GM23338 (cell line): ENCODE results near the gene SPECC1L. TPM values are rescaled to one million over a fixed set of nuclear protein-coding genes. Genes with fewer than 3 reads are reported as not detected.

Source experiments
- ATAC-seq: fragments of 200-7000 bp; cut with Tn5 transposase; 3 replicates; pipeline ENCODE4 v1.9.1; 2020
- DNase-seq: peaks from one replicate; pipeline ENCODE4 v3.0.0-alpha.2; 2015; ENCODE audit warnings: low spot score
- H2AFZ ChIP-seq: fragments of 200-600 bp; sonication (generic); 2 replicates; pipeline ENCODE4 v1.8.0; 2016; ENCODE audit warnings: antibody characterized with exemption, mild to moderate bottlenecking, moderate library complexity
- H3F3A ChIP-seq: fragments of 200-600 bp; sonication (generic); replicated peaks from 2 replicates; pipeline ENCODE4 v1.8.0; 2017; ENCODE audit warnings: antibody characterized with exemption, mixed run types, low read depth
- H3K27ac ChIP-seq: fragments of 200-600 bp; sonication (generic); 2 replicates; pipeline ENCODE4 v1.6.1; 2016; ENCODE audit warnings: low read depth
- H3K27me3 ChIP-seq: fragments of 200-600 bp; sonication (generic); 2 replicates; pipeline ENCODE4 v1.8.0; 2016; ENCODE audit warnings: mild to moderate bottlenecking, mixed run types, moderate library complexity; ENCODE audit not compliant: insufficient read depth
- H3K36me3 ChIP-seq: fragments of 200-600 bp; sonication (generic); 2 replicates; pipeline ENCODE4 v1.8.0; 2016; ENCODE audit warnings: mild to moderate bottlenecking; ENCODE audit not compliant: insufficient read depth
- H3K4me1 ChIP-seq: fragments of 200-600 bp; sonication (generic); 2 replicates; pipeline ENCODE4 v1.8.0; 2016; ENCODE audit warnings: mild to moderate bottlenecking, moderate library complexity; ENCODE audit not compliant: insufficient read depth
- H3K4me2 ChIP-seq: fragments of 200-600 bp; sonication (generic); 2 replicates; pipeline ENCODE4 v1.7.1; 2017; ENCODE audit warnings: mixed run types
- H3K4me3 ChIP-seq: fragments of 200-600 bp; sonication (generic); 2 replicates; pipeline ENCODE4 v1.6.1; 2016; ENCODE audit warnings: mixed run types
- H3K79me2 ChIP-seq: fragments of 200-600 bp; sonication (generic); replicated peaks from 2 replicates; pipeline ENCODE4 v1.8.0; 2017; ENCODE audit warnings: mild to moderate bottlenecking; ENCODE audit not compliant: insufficient read depth
- H3K9me2 ChIP-seq: fragments of 200-600 bp; sonication (generic); 2 replicates; pipeline ENCODE4 v1.8.0; 2017; ENCODE audit not compliant: insufficient read depth
- H4K20me1 ChIP-seq: fragments of 200-600 bp; sonication (generic); replicated peaks from 2 replicates; pipeline ENCODE4 v1.8.0; 2017; ENCODE audit warnings: mild to moderate bottlenecking; ENCODE audit not compliant: insufficient read depth
- H3K27ac Mint-ChIP-seq: 2 replicates; pipeline ENCODE4 v1.8.0; 2020; ENCODE audit warnings: inconsistent platforms, mild to moderate bottlenecking, moderate library complexity, mixed read lengths
- H3K27me3 Mint-ChIP-seq: 3 replicates; pipeline ENCODE4 v1.8.0; 2022; ENCODE audit warnings: low read depth, mild to moderate bottlenecking, moderate library complexity, mixed read lengths, inconsistent platforms; ENCODE audit not compliant: insufficient read depth, poor library complexity
- H3K36me3 Mint-ChIP-seq: 3 replicates; pipeline ENCODE4 v1.8.0; 2021; ENCODE audit warnings: low read depth, mild to moderate bottlenecking, inconsistent platforms, moderate library complexity, mixed read lengths
- H3K4me1 Mint-ChIP-seq: 3 replicates; pipeline ENCODE4 v1.8.0; 2020; ENCODE audit warnings: mild to moderate bottlenecking, inconsistent platforms, mixed read lengths
- H3K4me3 Mint-ChIP-seq: 3 replicates; pipeline ENCODE4 v1.8.0; 2021; ENCODE audit warnings: moderate library complexity, mild to moderate bottlenecking, inconsistent platforms, mixed read lengths
- H3K9me3 Mint-ChIP-seq: 3 replicates; pipeline ENCODE4 v1.8.0; 2020; ENCODE audit warnings: moderate library complexity, mild to moderate bottlenecking, inconsistent platforms, mixed read lengths
- CREB1 ChIP-seq: fragments of 250-450 bp; sonication (Bioruptor Pico); IDR thresholded peaks from 2 replicates; pipeline ENCODE4 v1.5.0; 2020; ENCODE audit warnings: low read depth, mild to moderate bottlenecking, moderate library complexity
- ETS1 ChIP-seq: IDR thresholded peaks from 2 replicates; pipeline ENCODE4 v1.6.1; 2016; ENCODE audit warnings: antibody characterized with exemption
- EZH2 ChIP-seq: fragments of 200-600 bp; sonication (generic); IDR thresholded peaks from one replicate; pipeline ENCODE4 v1.8.0; 2017; ENCODE audit warnings: antibody characterized with exemption, mild to moderate bottlenecking, low read depth; ENCODE audit not compliant: unreplicated experiment
- EZH2phosphoT487 ChIP-seq: fragments of 200-600 bp; sonication (generic); IDR thresholded peaks from one replicate; pipeline ENCODE4 v1.8.1; 2018; ENCODE audit warnings: antibody characterized with exemption; ENCODE audit not compliant: unreplicated experiment
- JUNB ChIP-seq: IDR thresholded peaks from one replicate; pipeline ENCODE4 v1.6.1; 2016; ENCODE audit warnings: antibody characterized with exemption; ENCODE audit not compliant: unreplicated experiment
- NANOG ChIP-seq: IDR thresholded peaks from 2 replicates; pipeline ENCODE4 v1.6.1; 2016; ENCODE audit warnings: antibody characterized with exemption, borderline replicate concordance
- POLR2AphosphoS5 ChIP-seq: IDR thresholded peaks from 2 replicates; pipeline ENCODE4 v1.6.1; 2016; ENCODE audit warnings: antibody characterized with exemption, low read depth
- REST ChIP-seq: IDR thresholded peaks from one replicate; pipeline ENCODE4 v1.6.1; 2018; ENCODE audit warnings: antibody characterized with exemption; ENCODE audit not compliant: unreplicated experiment
- STAT1 ChIP-seq: IDR thresholded peaks from one replicate; pipeline ENCODE4 v1.6.1; 2016; ENCODE audit warnings: antibody characterized with exemption; ENCODE audit not compliant: unreplicated experiment
- ZNF114 ChIP-seq: fragments of 250-450 bp; sonication (Bioruptor Pico); IDR thresholded peaks from 2 replicates; pipeline ENCODE4 v1.5.0; 2020; ENCODE audit warnings: mild to moderate bottlenecking, moderate library complexity
- ZNF331 ChIP-seq: fragments of 250-450 bp; sonication (Bioruptor Pico); IDR thresholded peaks from 2 replicates; pipeline ENCODE4 v1.5.0; 2020; ENCODE audit warnings: low read depth, mild to moderate bottlenecking, moderate library complexity
- ZNF462 ChIP-seq: fragments of 250-450 bp; sonication (Bioruptor Pico); IDR thresholded peaks from 2 replicates; pipeline ENCODE4 v1.5.0; 2020; ENCODE audit warnings: mild to moderate bottlenecking, moderate library complexity
- polyA plus RNA-seq: library from polyadenylated mRNA; unstranded; fragments of >200 nt; fragmentation: Nextera tagmentation; extraction: Ambion mirVana; gene quantifications from 2 replicates; pipeline ENCODE4 v1.2.1, GENCODE V29; 2016
- total RNA-seq: library from RNA; depleted of rRNA; stranded (reverse); fragments of >200 nt; shearing (Covaris generic); gene quantifications from 2 replicates; pipeline ENCODE4 v1.2.3, GENCODE V29; 2014

SPECC1L gene
- total and polyA plus RNA-seq, 2 experiments from 2014 or later = 24.3 to 44.7 TPM

- Histone ChIP-seq H3K4me3 (no peak overlapping the region), H4K20me1 (peaks cover 4% of the 10 kb centered on the region), H2AFZ (no peak overlapping the region), H3K27ac (no peak overlapping the region), H3K9me2 (no peaks in the 10 kb centered on the region), H3K27me3 (no peaks in the 10 kb centered on the region), H3K36me3 (peaks cover 22% of the 10 kb centered on the region), H3K79me2 (no peaks in the 10 kb centered on the region; the same call in 1 of the 2 replicates), H3K4me1 (no peaks in the 10 kb centered on the region), H3F3A (no peaks in the 10 kb centered on the region), H3K4me2 (no peak overlapping the region)
- Mint-ChIP-seq H3K27ac (no peak overlapping the region), H3K27me3 (peaks cover 4% of the 10 kb centered on the region), H3K36me3 (peaks cover 43% of the 10 kb centered on the region), H3K4me3 (no peak overlapping the region), H3K9me3 (no peaks in the 10 kb centered on the region), H3K4me1 (no peaks in the 10 kb centered on the region)
- DNase-seq = no peak
- no peak for ATAC-seq
- TF ChIP-seq ZNF114 (CRISPR knock-in tag) = no peak
- no peak for TF ChIP-seq EZH2
- TF ChIP-seq REST = no peak
- no peak for TF ChIP-seq JUNB
- no peak for TF ChIP-seq ZNF331 (CRISPR knock-in tag)
- no peak for TF ChIP-seq POLR2AphosphoS5
- TF ChIP-seq STAT1 = no peak
- no peak for TF ChIP-seq NANOG
- no peak for TF ChIP-seq EZH2phosphoT487
- no peak for TF ChIP-seq ZNF462
- no peak for TF ChIP-seq CREB1
- no peak for TF ChIP-seq ETS1
Measured at GRCh38 chr22:24363243-24363642, 92.6 kb downstream of the SPECC1L start.
